ENCODE measurements around the gene HIPK3. TPM values are rescaled to one million over a fixed set of nuclear protein-coding genes. Genes with fewer than 3 reads are reported as not detected.

The HIPK3 gene
- total RNA-seq, 6 experiments from 2014 or later, result 40.8 to 52.5 (median 47.3) TPM

DNA sequence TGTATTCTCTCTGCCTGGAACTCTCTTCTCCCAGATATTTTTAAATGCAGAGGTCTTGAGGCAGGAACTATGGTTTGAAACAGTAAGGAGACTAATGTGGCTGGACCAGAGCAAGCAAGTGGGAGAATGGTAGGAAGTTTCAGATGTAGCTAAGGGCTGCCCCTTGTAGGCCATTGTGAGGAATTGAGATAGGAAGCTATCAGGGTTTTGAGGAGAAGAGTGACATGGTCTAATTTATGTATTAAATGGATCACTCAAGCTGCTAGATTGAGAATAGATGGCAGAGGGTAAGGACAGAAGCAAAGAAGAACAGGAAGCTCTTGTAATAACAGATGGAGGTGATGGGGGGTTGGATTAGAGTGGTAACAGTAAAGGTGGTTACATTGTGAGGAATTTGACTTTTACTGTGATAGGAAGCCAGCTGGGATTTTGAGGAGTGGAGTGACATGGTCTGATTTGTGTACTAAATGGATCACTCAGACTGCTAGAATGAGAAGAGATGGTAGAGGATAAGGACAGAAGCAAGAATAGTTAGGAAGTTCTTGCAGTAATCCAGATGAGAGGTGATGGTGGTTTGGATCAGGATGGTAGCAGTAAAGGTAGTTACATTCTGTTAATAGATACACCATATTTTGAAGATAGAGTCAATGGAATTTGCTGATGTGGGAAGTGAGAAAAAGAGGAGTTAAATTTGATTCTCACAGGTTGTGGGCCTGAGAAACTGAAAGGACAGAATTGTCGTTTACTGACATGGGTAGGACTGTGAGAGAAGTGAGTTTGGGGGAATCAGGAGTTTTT is 63.0 kb downstream of the HIPK3 start:
- Mint-ChIP-seq H3K4me1 (ENCODE audit: low read depth) (peaks cover 40% of the 10 kb centered on the region), H3K36me3 (ENCODE audit: low read depth) (no peaks in the 10 kb centered on the region), H3K27me3 (ENCODE audit: insufficient read depth) (no peaks in the 10 kb centered on the region), H3K27ac (no peak overlapping the region), H3K9me3 (no peaks in the 10 kb centered on the region), H3K4me3 (no peak overlapping the region)
- DNase-seq, result no peak
- TF ChIP-seq, protein P1, sequence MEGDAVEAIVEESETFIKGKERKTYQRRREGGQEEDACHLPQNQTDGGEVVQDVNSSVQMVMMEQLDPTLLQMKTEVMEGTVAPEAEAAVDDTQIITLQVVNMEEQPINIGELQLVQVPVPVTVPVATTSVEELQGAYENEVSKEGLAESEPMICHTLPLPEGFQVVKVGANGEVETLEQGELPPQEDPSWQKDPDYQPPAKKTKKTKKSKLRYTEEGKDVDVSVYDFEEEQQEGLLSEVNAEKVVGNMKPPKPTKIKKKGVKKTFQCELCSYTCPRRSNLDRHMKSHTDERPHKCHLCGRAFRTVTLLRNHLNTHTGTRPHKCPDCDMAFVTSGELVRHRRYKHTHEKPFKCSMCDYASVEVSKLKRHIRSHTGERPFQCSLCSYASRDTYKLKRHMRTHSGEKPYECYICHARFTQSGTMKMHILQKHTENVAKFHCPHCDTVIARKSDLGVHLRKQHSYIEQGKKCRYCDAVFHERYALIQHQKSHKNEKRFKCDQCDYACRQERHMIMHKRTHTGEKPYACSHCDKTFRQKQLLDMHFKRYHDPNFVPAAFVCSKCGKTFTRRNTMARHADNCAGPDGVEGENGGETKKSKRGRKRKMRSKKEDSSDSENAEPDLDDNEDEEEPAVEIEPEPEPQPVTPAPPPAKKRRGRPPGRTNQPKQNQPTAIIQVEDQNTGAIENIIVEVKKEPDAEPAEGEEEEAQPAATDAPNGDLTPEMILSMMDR (IDR thresholded peaks at IDR 0.05), result no peak

DNA sequence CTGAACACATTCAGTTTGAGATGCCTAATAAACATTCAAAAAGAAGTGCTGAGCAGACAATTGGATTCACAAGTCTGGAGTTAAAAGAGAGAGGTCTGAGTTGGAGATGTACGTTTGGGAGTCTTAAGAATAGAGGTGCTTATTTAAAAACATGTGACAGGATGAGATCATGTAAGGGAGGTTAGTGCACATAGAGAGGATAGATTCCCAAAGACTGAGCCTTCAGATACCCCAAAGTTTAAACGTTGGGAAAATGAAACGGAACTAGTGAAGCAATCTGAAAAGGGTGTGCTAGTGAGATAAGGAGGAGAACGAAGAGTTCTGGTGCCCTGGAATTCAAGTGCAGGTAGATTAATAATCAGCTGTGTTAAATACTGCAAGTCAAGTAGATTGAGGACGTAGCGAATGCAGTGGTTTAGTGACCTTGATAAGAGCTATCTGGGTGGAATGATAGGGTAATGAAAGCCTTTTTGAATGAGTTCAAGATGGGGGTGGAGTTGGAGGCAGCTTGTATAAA is 63.7 kb downstream of the HIPK3 start:
- H3K27me3 Mint-ChIP-seq (ENCODE audit: insufficient read depth), result no peaks in the 10 kb centered on the region
- DNase-seq, result no peak
- TF ChIP-seq, protein P1 (IDR thresholded peaks at IDR 0.05), result no peak

DNA sequence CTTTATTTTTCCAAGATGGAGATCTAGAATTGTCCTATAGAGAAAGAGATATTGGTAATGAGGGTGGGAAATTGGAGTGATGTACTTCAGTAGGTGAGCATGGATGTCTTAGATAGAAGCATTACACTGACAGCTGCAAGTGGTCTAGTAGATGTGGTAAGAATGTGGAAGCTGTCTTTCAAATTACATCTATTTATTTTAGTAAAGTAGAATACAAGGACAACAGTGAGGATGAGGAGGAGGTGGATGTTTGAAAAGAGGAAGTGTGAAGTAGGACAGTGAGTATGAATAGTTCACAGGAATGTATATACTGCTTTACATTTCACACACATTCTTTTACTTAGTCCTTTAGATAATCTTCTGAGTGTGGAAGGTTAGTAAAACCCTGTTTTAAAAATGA is 64.2 kb downstream of the HIPK3 start:
- no peak for DNase-seq
- no peak overlapping the region for H3K27ac Mint-ChIP-seq
- no peak overlapping the region for H3K4me3 Mint-ChIP-seq
- peaks cover 40% of the 10 kb centered on the region for H3K4me1 Mint-ChIP-seq (ENCODE audit: low read depth)
- no peaks in the 10 kb centered on the region for H3K27me3 Mint-ChIP-seq (ENCODE audit: insufficient read depth)
- no peaks in the 10 kb centered on the region for H3K9me3 Mint-ChIP-seq
- TF ChIP-seq, protein P1 (IDR thresholded peaks at IDR 0.05), result no peak
- H3K36me3 Mint-ChIP-seq (ENCODE audit: low read depth), result no peaks in the 10 kb centered on the region

More for the DNA sequence above, 63.7 kb downstream of the HIPK3 start:
- Mint-ChIP-seq H3K27ac (no peak overlapping the region), H3K4me3 (no peak overlapping the region), H3K9me3 (no peaks in the 10 kb centered on the region), H3K4me1 (ENCODE audit: low read depth) (peaks cover 40% of the 10 kb centered on the region), H3K36me3 (ENCODE audit: low read depth) (no peaks in the 10 kb centered on the region)

DNA sequence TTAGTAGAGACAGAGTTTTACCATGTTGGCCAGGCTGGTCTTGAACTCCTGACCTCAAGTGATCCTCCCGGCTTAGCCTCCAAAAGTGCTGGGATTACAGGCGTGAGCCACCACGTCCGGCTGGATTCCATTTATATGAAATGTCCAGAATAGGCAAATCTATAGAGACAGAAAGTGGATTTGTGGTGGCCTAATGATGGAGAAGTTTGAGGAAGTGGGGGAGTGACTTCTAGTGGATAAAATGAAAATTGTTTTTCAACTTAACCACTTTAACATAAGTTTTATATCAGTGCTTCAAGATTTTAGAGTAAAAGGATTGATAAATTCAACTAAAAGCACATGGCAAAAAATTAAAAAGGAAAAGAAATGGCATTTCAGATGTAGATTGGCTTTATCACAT is 66.2 kb downstream of the HIPK3 start:
- DNase-seq, result no peak
- Mint-ChIP-seq H3K27ac (no peak overlapping the region), H3K9me3 (no peaks in the 10 kb centered on the region), H3K4me1 (ENCODE audit: low read depth) (peaks cover 50% of the 10 kb centered on the region), H3K36me3 (ENCODE audit: low read depth) (no peaks in the 10 kb centered on the region), H3K27me3 (ENCODE audit: insufficient read depth) (no peaks in the 10 kb centered on the region), H3K4me3 (no peak overlapping the region)
- TF ChIP-seq, protein P1 (IDR thresholded peaks at IDR 0.05), result no peak; the same call in 1 of the 2 replicates

DNA sequence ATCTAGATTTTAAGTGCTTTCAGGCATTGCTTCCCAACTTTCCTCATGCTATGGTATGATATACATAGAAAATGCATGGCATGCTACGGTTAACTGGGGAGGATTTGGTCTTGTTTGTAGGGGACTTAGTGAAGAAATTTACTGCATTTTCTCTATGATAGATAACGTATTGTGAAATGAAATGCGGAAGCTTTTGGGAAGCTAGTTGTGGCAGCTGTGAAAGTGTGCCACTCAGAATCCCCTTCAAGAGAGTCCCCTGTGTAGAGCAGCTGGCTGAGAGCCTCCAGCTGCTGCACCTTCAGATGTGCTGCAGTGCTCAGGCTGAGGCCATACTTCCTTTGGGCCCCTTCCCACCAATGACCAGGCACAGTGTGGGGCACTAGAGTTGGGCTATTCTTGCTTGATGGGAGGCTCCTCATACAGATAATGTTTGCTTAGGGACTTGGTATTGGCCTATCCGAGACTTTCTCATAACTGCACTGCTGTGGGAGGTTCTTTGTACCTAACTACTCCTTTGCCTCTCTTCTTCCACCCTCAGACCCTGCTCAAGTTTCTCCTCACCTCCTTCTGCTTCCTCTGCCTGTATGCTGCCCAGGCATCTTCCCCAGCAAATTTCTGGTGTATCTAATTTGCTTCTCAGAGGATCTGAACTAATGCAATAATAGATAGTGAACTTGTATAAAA is 67.3 kb downstream of the HIPK3 start:
- no peaks in the 10 kb centered on the region for H3K36me3 Mint-ChIP-seq (ENCODE audit: low read depth)
- H3K27ac Mint-ChIP-seq, result no peak overlapping the region
- H3K27me3 Mint-ChIP-seq (ENCODE audit: insufficient read depth), result no peaks in the 10 kb centered on the region
- H3K4me1 Mint-ChIP-seq (ENCODE audit: low read depth), result peaks cover 53% of the 10 kb centered on the region
- no peaks in the 10 kb centered on the region for H3K9me3 Mint-ChIP-seq
- DNase-seq, result no peak
- H3K4me3 Mint-ChIP-seq, result no peak overlapping the region
- TF ChIP-seq, protein P1 (IDR thresholded peaks at IDR 0.05), result no peak
